ENCODE data around the gene EDA.

Gene EDA

GRCh38 chrX:70084592-70085240 is 468.8 kb downstream of the EDA start:
- DNase-seq = no peak

GRCh38 chrX:70087857-70088630 is 472.1 kb downstream of the EDA start:
- DNase-seq = no peak

- no peak for DNase-seq
These were observed 472.8 kb downstream of the EDA start for GRCh38 chrX:70088751-70089150.

All from activated CD4-positive, CD25-positive, alpha-beta regulatory T cell treated with anti-CD3 and anti-CD28 coated beads, Interleukin-2, amount 50 U/mL, for 72 hours (primary cell).